HepG2 (cell line): ENCODE data around the gene LDLRAP1. TPM values are rescaled to one million over a fixed set of nuclear protein-coding genes. Genes with fewer than 3 reads are reported as not detected.
A peak's percentile ranks its signal among the peaks of the same experiment; 100 is the strongest.

Source experiments
- ATAC-seq: fragments of 200-7000 bp; cut with Tn5 transposase; 3 replicates; pipeline ENCODE4 v1.9.1; 2020; ENCODE audit warnings: mild to moderate bottlenecking, moderate library complexity
- BruUV-seq: library from RNA; stranded (reverse); fragments of 400-500 nt; replicated peaks from 2 replicates; lab custom pipeline; 2021; lab: Mats Ljungman, UMichigan
- CTCF ChIA-PET: fragments of 300-600 bp; formaldehyde crosslinking; extraction: SDS; loops from one replicate; lab custom pipeline; 2021; ENCODE audit warnings: low total read pairs, inconsistent platforms, low intra/inter-chr PET ratio; lab: Yijun Ruan, JAX
- POLR2A ChIA-PET: fragments of 350-600 bp; sonication (Branson Sonifier 250); formaldehyde crosslinking; loops from one replicate; lab custom pipeline; 2020; ENCODE audit warnings: antibody characterized with exemption, inconsistent platforms; lab: Yijun Ruan, JAX
- DNase-seq: peaks from one replicate; pipeline ENCODE4 v3.0.0-alpha.2; 2015; ENCODE audit warnings: low spot score
- FAIRE-seq: peaks from 3 replicates; lab custom pipeline; 2011; peaks lifted over from hg19 to GRCh38; lab: Jason Lieb, UNC
- H2AFZ ChIP-seq: one replicate; pipeline ENCODE4 v1.6.1; 2011; ENCODE audit warnings: low read length, inconsistent platforms
- H3K27ac ChIP-seq: fragments of 300-600 bp; 3 replicates; pipeline ENCODE4 v1.8.0; 2011; ENCODE audit warnings: mixed run types, mild to moderate bottlenecking, mixed read lengths, low read length, inconsistent platforms; ENCODE audit not compliant: insufficient read depth; ENCODE audit errors: extremely low read length
- H3K27me3 ChIP-seq, 2 experiments: fragments of 200-600 bp in 1 of 2; 2 replicates in 1 of 2; 3 replicates in 1 of 2; pipeline versions ENCODE4 v1.6.0 to v1.8.0; 2011; ENCODE audit warnings: low read length in 2 of 2, mild to moderate bottlenecking in 2 of 2, moderate library complexity in 2 of 2, inconsistent platforms in 1 of 2; ENCODE audit not compliant: insufficient read depth in 2 of 2, control insufficient read depth in 1 of 2
- H3K36me3 ChIP-seq, 2 experiments: fragments of 200-600 bp in 1 of 2; replicated peaks in 1 of 2; 2 replicates in 1 of 2; 3 replicates in 1 of 2; pipeline versions ENCODE4 v1.5.1 to v1.8.0; 2011; ENCODE audit warnings: low read length in 2 of 2, inconsistent platforms in 1 of 2; ENCODE audit not compliant: insufficient read depth in 2 of 2, control insufficient read depth in 1 of 2
- H3K4me1 ChIP-seq: 2 replicates; pipeline ENCODE4 v1.5.1; 2012; ENCODE audit warnings: low read length, inconsistent platforms; ENCODE audit not compliant: insufficient read depth
- H3K4me2 ChIP-seq: 2 replicates; pipeline ENCODE4 v1.6.0; 2011; ENCODE audit warnings: low read depth, low read length, inconsistent platforms
- H3K4me3 ChIP-seq, 3 experiments: fragments of 200-600 bp in 1 of 3; sonication (generic), shearing (Covaris generic) in 1 of 3; replicated peaks in 1 of 3; 2 replicates each; pipeline ENCODE4 v1.5.1; 2011 to 2016; ENCODE audit warnings: low read length in 3 of 3, inconsistent platforms in 2 of 3, low read depth in 2 of 3, mild to moderate bottlenecking in 2 of 3, control low read depth in 1 of 3, mixed read lengths in 1 of 3; ENCODE audit not compliant: insufficient read depth in 1 of 3
- H3K79me2 ChIP-seq: one replicate; pipeline ENCODE4 v1.6.1; 2011; ENCODE audit warnings: low read length, inconsistent platforms; ENCODE audit not compliant: insufficient read depth
- H3K9ac ChIP-seq: 2 replicates; pipeline ENCODE4 v1.6.0; 2011; ENCODE audit warnings: mild to moderate bottlenecking, low read depth, low read length, inconsistent platforms; ENCODE audit not compliant: insufficient read depth
- H3K9me3 ChIP-seq: 2 replicates; pipeline ENCODE4 v1.5.1; 2012; ENCODE audit warnings: mild to moderate bottlenecking, low read length
- H4K20me1 ChIP-seq: 2 replicates; pipeline ENCODE4 v1.6.0; 2011; ENCODE audit warnings: inconsistent platforms, mild to moderate bottlenecking, low read length, moderate library complexity; ENCODE audit not compliant: insufficient read depth
- HNRNPL ChIP-seq: fragments of 200-400 bp; formaldehyde crosslinking; IDR thresholded peaks from 2 replicates; pipeline ENCODE4 v1.6.1; 2017; ENCODE audit warnings: mild to moderate bottlenecking, low read depth, low read length
- SRY ChIP-seq: sonication (generic); formaldehyde crosslinking; IDR thresholded peaks from 2 replicates; pipeline ENCODE4 v1.8.0; 2022; ENCODE audit warnings: mild to moderate bottlenecking, missing genetic modification reagents
- TBX2 ChIP-seq: sonication (generic); formaldehyde crosslinking; IDR thresholded peaks from 2 replicates; pipeline ENCODE4 v1.5.0; 2020; ENCODE audit warnings: missing genetic modification reagents, mild to moderate bottlenecking, borderline replicate concordance
- ZMYM3 ChIP-seq: sonication (generic); formaldehyde crosslinking; IDR thresholded peaks from 2 replicates; pipeline ENCODE4 v1.5.1; 2020; ENCODE audit warnings: mild to moderate bottlenecking, missing genetic modification reagents
- ZNF329 ChIP-seq: sonication (generic); formaldehyde crosslinking; IDR thresholded peaks from 2 replicates; pipeline ENCODE4 v1.9.0; 2021; ENCODE audit warnings: low read depth, mild to moderate bottlenecking, missing genetic modification reagents
- ZNF629 ChIP-seq: sonication (generic); formaldehyde crosslinking; conservative IDR thresholded peaks from 2 replicates; pipeline ENCODE4 v1.5.0; 2020; ENCODE audit warnings: missing genetic modification reagents
- WGBS: methylation state at CpG from one replicate; pipeline ENCODE4 v1.1.6; 2017; ENCODE audit warnings: low lambda C conversion rate; 5-methylcytosine and 5-hydroxymethylcytosine counted together
- in situ Hi-C: cut with HindIII; loops from 2 replicates; pipeline ENCODE4 v1.10.0; 2017; ENCODE audit warnings: low pct_unique_long_range_greater_than_20kb; ENCODE audit not compliant: extremely low pct_ligation_motif_present
- intact Hi-C: fragments of 100-400 bp; cut with micrococcal nuclease; formaldehyde crosslinking; loops from one replicate; pipeline ENCODE4 v1.10.0; 2022; ENCODE audit not compliant: unreplicated experiment
- polyA plus RNA-seq, 8 experiments: library from polyadenylated mRNA; depleted of rRNA in 3 of 8; stranded (reverse) in 7 of 8; unstranded in 1 of 8; fragments of >200 nt; fragmentation: Illumina TruSeq in 4 of 8; extraction: Trizol in 4 of 8; gene quantifications; 2 replicates each; pipeline versions ENCODE4 v1.2.1 to v1.2.3, GENCODE V29; 2011 to 2016; ENCODE audit warnings: low read depth in 4 of 8, missing spikeins in 1 of 8, mixed read lengths in 1 of 8; ENCODE audit not compliant: insufficient read depth in 1 of 8
- total RNA-seq, 5 experiments: library from RNA; depleted of rRNA; stranded (reverse); fragments of >200 nt; fragmentation: Illumina TruSeq; extraction: Trizol; gene quantifications; 2 replicates each; pipeline ENCODE4 v1.2.3, GENCODE V29; 2016; ENCODE audit warnings: low read depth in 1 of 5
- TF ChIP-seq, protein P1 (sequence below): sonication (generic); formaldehyde crosslinking; IDR thresholded peaks from 2 replicates; pipeline ENCODE4 v1.9.0; 2022; ENCODE audit warnings: low read depth, missing genetic modification reagents
- TF ChIP-seq, protein P2 (sequence below): sonication (generic); formaldehyde crosslinking; IDR thresholded peaks from 2 replicates; pipeline ENCODE4 v1.8.1; 2023; ENCODE audit warnings: mild to moderate bottlenecking, missing genetic modification reagents

Gene LDLRAP1
- total and polyA plus RNA-seq, 2 of the 13 experiments (the other 11 are each of a cell fraction or from before 2014, with no cell fraction given) = 7.2 to 12.1 TPM

DNA sequence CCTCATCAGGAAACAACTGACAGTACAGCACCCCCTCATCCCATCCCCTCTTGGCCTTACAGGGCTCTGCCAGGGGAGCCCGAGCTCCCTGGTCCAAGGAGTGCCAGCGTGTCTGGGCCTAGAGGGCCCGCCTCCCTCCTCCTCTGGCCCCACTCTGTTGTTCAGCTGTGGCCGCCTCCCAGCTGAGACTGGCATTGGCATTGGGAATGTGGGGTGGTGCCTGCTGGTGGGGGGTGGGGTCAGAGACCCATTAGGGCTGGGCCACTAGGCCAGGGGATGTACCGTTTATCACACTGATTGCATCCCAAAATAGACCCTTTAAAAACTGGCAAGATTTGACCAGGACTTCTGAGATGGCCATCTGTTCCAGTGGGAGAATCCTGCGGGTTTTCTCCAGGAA is 1.4 kb downstream of the LDLRAP1 start:
- H3K36me3 ChIP-seq = no peaks in the 10 kb centered on the region
- no peak overlapping the region for H2AFZ ChIP-seq
- no peaks in the 10 kb centered on the region for H3K9me3 ChIP-seq
- TF ChIP-seq, protein P1, sequence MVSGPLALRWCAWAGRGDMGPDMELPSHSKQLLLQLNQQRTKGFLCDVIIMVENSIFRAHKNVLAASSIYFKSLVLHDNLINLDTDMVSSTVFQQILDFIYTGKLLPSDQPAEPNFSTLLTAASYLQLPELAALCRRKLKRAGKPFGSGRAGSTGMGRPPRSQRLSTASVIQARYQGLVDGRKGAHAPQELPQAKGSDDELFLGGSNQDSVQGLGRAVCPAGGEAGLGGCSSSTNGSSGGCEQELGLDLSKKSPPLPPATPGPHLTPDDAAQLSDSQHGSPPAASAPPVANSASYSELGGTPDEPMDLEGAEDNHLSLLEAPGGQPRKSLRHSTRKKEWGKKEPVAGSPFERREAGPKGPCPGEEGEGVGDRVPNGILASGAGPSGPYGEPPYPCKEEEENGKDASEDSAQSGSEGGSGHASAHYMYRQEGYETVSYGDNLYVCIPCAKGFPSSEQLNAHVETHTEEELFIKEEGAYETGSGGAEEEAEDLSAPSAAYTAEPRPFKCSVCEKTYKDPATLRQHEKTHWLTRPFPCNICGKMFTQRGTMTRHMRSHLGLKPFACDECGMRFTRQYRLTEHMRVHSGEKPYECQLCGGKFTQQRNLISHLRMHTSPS = 0 out of 2 replicates have a peak, but pooled peaks have one; percentile 49
- TF ChIP-seq, protein P2, sequence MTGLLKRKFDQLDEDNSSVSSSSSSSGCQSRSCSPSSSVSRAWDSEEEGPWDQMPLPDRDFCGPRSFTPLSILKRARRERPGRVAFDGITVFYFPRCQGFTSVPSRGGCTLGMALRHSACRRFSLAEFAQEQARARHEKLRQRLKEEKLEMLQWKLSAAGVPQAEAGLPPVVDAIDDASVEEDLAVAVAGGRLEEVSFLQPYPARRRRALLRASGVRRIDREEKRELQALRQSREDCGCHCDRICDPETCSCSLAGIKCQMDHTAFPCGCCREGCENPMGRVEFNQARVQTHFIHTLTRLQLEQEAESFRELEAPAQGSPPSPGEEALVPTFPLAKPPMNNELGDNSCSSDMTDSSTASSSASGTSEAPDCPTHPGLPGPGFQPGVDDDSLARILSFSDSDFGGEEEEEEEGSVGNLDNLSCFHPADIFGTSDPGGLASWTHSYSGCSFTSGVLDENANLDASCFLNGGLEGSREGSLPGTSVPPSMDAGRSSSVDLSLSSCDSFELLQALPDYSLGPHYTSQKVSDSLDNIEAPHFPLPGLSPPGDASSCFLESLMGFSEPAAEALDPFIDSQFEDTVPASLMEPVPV (CRISPR knock-in tag) = no peak
- TF ChIP-seq HNRNPL = peak; percentile 74; the same call in 1 of the 2 replicates
- WGBS = 60% methylated on average over 6 of the region's 6 CpGs
- H3K79me2 ChIP-seq = no peaks in the 10 kb centered on the region
- H3K4me2 ChIP-seq = peak overlapping the region; percentile 76
- BruUV-seq = no TSS peak
- in situ Hi-C loops = no loop called here
- peaks cover 67% of the 10 kb centered on the region for H3K4me1 ChIP-seq
- intact Hi-C loops = no loop called here
- FAIRE-seq (no peak), ATAC-seq (peak; percentile 5; the same call in 2 of the 3 replicates), DNase-seq (no peak)
- CTCF ChIA-PET = no interaction called here
- no peaks in the 10 kb centered on the region for H4K20me1 ChIP-seq
- no peaks in the 10 kb centered on the region; a peak in 1 of 5 replicates for H3K27me3 ChIP-seq
- POLR2A ChIA-PET = interaction anchor here (1.1 kb wide), 1 partner anchor 9 kb away, joined by 3 read pairs; no protein-coding TSS in a partner anchor
- H3K27ac ChIP-seq = no peak overlapping the region
- peak overlapping the region; percentile 71 for H3K9ac ChIP-seq
- peak overlapping the region; percentile 75 to 91 (median 89) for H3K4me3 ChIP-seq

DNA sequence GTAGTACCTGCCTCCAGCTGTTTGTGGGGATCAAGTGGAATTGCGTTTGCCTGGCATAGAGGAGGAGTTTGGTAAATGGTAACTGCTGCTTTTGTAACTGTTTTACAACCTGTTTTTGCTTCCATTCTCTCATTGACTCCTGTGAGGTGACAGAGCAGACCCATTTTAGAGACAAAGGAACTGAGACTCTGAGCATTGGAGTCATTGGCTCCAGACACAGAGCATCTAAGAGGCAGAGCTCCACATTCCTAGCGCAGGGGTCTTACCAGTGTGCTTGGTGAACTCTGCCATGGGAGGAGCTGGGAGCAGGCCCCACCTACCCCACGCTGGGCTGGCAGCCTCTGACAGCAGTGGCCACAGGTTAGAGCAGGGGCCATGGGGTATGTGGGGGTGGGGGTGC is 2.4 kb downstream of the LDLRAP1 start:
- Histone ChIP-seq H3K4me2 (no peak overlapping the region; the same call in 1 of the 2 replicates), H3K27me3 (no peaks in the 10 kb centered on the region; a peak in 1 of 5 replicates), H3K9ac (no peak overlapping the region), H3K36me3 (no peaks in the 10 kb centered on the region), H3K4me3 (no peak overlapping the region), H3K79me2 (no peaks in the 10 kb centered on the region), H3K27ac (no peak overlapping the region), H3K4me1 (peaks cover 73% of the 10 kb centered on the region), H4K20me1 (no peaks in the 10 kb centered on the region), H3K9me3 (no peaks in the 10 kb centered on the region), H2AFZ (no peak overlapping the region)
- ATAC-seq = no peak
- CTCF ChIA-PET = no interaction called here
- FAIRE-seq = no peak
- in situ Hi-C loops = no loop called here
- BruUV-seq = no TSS peak
- no peak for TF ChIP-seq ZNF329
- no peak for TF ChIP-seq SRY (CRISPR knock-in tag)
- TF ChIP-seq ZMYM3 (CRISPR knock-in tag) = peak; percentile 64
- TF ChIP-seq TBX2 = no peak
- TF ChIP-seq ZNF629 (CRISPR knock-in tag) = peak; percentile 90
- no peak for DNase-seq
- intact Hi-C loops = no loop called here
- POLR2A ChIA-PET = no interaction called here
- WGBS = 69% methylated on average over 1 of the region's 3 CpGs
